ENCODE data around the gene ARVCF.

Gene ARVCF

DNA sequence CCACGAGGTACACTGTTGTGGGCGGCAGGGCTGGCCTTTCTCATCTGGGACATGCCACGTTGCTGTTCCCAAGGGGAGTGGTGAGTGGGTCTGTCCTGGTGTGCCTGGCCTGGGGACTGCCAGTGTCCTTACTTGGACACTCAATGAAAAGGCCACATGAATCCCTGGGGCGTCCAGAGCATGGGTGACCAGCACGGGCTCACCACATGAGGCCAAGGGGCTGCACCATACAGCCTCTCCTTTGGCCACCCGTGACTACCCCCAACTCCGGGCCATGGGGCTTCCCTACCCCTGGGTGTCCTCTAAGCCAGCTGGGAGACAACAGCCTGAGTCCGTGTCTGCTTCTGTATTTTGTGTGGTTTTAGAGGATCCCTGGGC, 54.8 kb downstream of the ARVCF start:
- in situ Hi-C loops (cut with MboI; ENCODE audit: low pct_unique_long_range_greater_than_20kb, low sequenced_read_pairs, unreplicated experiment), result loop anchor here (25.0 kb wide), 2 partner anchors 100 to 325 kb away; partner anchors contain the start of genes GNB1L and RTL10
- no peak for DNase-seq (ENCODE audit: low spot score)
- TF ChIP-seq, protein P1, sequence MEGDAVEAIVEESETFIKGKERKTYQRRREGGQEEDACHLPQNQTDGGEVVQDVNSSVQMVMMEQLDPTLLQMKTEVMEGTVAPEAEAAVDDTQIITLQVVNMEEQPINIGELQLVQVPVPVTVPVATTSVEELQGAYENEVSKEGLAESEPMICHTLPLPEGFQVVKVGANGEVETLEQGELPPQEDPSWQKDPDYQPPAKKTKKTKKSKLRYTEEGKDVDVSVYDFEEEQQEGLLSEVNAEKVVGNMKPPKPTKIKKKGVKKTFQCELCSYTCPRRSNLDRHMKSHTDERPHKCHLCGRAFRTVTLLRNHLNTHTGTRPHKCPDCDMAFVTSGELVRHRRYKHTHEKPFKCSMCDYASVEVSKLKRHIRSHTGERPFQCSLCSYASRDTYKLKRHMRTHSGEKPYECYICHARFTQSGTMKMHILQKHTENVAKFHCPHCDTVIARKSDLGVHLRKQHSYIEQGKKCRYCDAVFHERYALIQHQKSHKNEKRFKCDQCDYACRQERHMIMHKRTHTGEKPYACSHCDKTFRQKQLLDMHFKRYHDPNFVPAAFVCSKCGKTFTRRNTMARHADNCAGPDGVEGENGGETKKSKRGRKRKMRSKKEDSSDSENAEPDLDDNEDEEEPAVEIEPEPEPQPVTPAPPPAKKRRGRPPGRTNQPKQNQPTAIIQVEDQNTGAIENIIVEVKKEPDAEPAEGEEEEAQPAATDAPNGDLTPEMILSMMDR (IDR thresholded peaks at IDR 0.05; ENCODE audit: extremely low read depth, insufficient read depth, missing control alignments), result no peak

DNA sequence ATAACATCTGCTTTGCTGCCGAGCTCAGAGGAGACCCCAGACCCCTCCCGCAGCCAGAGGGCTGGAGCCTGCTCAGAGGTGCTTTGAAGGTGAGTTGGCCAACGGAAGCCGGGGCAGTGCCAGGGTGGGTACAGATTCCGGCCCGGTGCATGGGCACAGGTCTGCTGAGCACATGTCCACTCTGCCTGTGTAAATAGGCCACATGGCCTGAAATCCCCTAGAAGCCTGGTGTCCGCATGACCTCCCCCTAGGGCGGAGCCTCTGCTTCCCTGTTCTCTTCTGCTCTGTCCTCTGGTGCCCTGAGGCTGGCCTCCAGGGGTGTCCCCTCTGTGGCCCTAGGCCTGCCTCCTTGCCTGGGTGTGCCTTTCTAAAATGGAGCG, 55.4 kb downstream of the ARVCF start:
- TF ChIP-seq, protein P1 (IDR thresholded peaks at IDR 0.05; ENCODE audit: extremely low read depth, insufficient read depth, missing control alignments), result no peak
- in situ Hi-C loops (cut with MboI; ENCODE audit: low pct_unique_long_range_greater_than_20kb, low sequenced_read_pairs, unreplicated experiment), result loop anchor here (25.0 kb wide), 2 partner anchors 99 to 326 kb away; partner anchors contain the start of genes GNB1L and RTL10
- no peak for DNase-seq (ENCODE audit: low spot score)

DNA sequence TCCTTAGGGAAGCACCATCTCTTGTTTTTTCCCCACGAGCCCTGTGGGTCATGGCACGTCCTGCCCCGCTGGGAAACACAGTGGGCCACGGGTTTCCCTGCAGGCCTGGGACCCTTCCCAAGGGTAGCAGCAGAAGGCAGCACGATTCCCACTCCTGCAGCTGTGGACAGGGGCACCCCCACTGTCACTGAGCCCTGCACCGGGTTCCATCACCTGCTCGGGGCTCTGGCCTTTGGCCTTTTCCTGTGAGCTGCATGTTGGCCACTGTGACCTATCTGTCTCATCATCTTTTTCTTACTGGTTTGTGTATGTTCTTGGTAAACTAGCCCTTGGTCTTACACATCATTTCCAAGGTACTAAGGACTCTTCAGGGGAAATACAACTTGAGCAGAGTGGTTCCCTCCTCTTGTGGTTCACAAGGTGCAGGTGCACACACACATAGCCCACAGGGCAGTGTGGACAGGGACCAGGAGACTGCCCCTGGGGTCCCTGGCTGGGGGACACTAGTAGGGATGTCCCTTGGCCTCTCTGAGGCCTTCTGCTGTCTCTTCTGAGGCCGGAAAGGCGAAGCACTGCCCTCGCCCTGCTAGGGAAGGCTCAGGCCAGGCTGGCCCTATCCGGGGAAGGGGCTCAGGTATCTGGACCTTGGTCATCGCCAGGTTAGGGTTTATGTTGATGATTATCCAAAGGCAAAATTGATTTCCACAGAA, 56.0 kb downstream of the ARVCF start:
- DNase-seq (ENCODE audit: low spot score), result no peak
- TF ChIP-seq, protein P1 (IDR thresholded peaks at IDR 0.05; ENCODE audit: extremely low read depth, insufficient read depth, missing control alignments), result no peak
- in situ Hi-C loops (cut with MboI; ENCODE audit: low pct_unique_long_range_greater_than_20kb, low sequenced_read_pairs, unreplicated experiment), result loop anchor here (25.0 kb wide), 2 partner anchors 98 to 327 kb away; partner anchors contain the start of genes GNB1L and RTL10

DNA sequence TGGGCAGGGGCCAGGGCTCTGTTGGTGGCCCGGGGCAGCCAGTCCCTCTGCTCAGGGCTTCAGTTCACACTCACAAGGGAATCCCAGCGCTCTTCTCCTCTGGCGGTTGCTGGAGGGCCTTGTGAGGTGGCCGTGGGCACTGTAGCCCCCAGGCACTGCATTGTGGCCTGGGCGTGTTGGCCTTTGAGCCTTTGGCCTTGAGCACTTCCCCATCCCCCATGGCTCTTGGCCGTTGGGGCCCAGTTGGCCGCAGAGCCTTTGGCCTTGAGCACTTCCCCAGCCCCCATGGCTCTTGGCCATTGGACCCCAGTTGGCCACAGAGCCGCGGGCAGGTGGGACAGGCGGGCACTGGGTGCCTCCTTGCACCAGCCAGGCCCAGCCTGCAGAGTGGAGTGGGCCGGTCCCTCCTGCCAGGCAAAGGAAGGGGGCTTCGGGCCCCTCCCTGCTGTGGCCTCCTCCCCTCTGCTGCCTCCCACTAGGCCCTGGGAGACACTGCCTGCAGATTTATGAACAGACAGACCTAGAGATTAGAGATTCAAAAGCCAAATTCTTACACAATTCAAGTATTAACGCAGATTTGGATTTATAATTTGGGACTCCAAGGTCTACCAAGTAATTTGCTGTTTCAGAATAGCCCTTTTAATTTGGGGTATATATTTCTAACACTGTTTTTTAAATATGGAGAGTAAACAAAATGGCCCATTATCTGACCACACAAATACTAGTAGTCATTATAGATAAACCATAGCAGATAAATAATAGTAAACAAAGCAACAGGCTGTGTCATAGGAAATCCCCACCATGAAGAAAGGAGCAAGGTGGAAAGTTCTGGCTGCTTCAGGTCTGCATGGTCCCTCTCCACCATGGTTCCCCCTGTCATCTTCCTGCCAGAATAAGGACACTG, 56.8 kb downstream of the ARVCF start:
- in situ Hi-C loops (cut with MboI; ENCODE audit: low pct_unique_long_range_greater_than_20kb, low sequenced_read_pairs, unreplicated experiment), result loop anchor here (25.0 kb wide), 2 partner anchors 98 to 327 kb away; partner anchors contain the start of genes GNB1L and RTL10
- no peak for DNase-seq (ENCODE audit: low spot score)
- TF ChIP-seq, protein P1 (IDR thresholded peaks at IDR 0.05; ENCODE audit: extremely low read depth, insufficient read depth, missing control alignments), result no peak

DNA sequence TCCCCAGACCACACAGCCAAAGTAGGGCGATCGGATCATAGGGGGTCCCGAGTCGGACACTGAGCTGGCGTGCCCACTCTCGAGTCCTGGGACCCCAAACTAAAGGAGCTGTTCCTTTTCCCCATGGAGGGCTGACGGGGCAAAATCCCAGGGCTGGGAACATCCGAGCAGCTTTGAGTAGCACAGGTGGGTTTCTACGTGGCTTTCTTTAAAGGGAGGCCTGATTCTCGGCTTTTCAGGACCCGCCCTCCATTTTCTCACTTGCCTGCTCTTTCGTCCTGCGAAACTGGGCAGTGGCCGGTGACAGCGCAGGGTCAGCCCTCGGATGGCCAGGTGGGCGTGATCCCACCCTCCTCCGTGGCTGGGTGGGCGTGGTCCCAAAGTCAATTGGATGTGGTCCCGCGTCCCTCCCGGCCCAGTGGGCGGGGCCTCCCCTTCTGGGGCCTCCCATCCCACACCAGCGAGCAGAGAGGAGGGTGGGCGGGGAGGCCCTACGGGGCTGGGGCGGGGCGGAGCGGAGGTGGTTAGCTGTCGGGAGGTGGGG, 57.5 kb downstream of the ARVCF start:
- TF ChIP-seq, protein P1 (IDR thresholded peaks at IDR 0.05; ENCODE audit: extremely low read depth, insufficient read depth, missing control alignments), result no peak
- DNase-seq (ENCODE audit: low spot score), result no peak
- in situ Hi-C loops (cut with MboI; ENCODE audit: low pct_unique_long_range_greater_than_20kb, low sequenced_read_pairs, unreplicated experiment), result loop anchor here (25.0 kb wide), 2 partner anchors 97 to 328 kb away; partner anchors contain the start of genes GNB1L and RTL10
